Stimulated activated CD8-positive, alpha-beta memory T cell treated with anti-CD3 and anti-CD28 coated beads, Interleukin-15, amount 100 ng/mL, for 1 hour (primary cell): ENCODE results near the gene SH3RF2.
"Not testable (repeated sequence)": the region's sequence is repeated elsewhere in the genome, so short reads cannot be mapped to it uniquely, and the experiment has no call there.

Experiments
- DNase-seq: peaks from one replicate; pipeline ENCODE4 v3.0.0-alpha.2; 2020; ENCODE audit warnings: low read depth

SH3RF2 gene

DNA sequence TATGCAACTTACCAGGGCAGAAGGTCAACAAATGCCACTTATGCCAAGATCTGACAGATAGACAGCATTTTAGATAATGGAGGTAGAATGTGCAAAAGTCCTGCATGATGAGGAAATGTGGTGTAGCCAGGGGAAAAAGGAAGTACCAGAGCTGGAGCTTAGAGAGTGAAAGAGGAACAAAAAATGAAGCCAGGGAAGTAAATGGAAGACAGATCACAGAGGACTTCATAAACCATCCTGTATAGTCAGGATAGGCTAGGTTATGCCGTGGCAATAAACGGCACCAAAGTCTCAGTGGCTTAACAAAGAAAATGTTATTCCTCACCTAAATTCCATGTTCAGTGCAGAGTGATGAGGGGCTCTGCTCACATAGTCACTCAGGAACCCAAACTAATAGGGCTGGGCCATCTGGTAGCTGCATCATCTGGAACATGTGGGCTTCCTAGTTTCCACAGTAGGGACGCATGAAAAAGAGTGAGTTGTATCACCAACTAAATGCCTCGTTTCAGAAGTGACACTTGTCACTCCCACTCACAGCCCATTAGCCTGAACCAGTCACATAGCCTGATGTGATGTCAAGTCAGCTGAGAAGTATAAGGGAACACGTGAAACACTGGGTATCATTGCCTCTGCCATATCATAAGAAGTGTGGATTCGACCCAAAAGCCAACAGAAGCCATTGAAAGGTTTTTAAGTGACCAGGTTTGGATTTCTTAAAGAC lies 70.3 kb downstream of the SH3RF2 start:
- no peak for DNase-seq

DNA sequence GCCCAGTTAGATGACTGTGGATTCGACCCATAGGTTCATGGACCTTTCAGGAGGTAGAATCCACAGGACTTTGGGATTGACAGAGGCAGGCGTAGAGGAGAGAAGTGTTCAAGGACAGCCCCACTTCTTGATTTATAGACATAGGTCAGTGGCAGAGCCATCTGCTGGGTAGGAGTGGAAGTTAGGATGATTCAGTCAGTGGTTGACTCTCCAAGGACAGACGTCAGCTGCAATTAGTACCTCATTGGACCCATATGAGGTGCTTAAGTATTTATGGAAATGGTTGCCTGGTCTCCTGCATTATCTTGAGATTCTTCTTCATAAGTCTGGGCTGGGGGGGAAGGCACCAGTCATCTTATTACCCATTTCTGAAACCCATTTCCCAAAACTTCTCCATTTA lies 70.9 kb downstream of the SH3RF2 start:
- no peak for DNase-seq

DNA sequence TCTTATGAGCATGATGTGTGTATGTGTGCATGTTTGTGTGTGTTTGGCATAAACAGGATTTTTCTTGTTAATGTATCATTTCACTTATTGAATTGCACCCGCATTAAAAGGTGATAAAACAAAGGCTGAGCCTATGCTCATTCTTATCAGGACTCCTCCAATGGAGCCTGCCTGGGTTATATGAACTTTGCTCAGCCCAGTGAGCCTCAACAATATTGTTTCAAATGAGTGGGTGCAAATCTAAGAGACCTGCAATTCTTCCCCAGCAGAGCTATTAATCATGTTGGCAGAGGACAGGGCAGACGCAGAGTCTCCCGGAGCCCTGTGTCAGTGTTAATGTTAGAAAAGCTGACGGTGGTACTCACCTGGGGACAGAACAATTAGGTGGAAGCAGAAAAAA lies 71.6 kb downstream of the SH3RF2 start:
- DNase-seq = no peak

DNA sequence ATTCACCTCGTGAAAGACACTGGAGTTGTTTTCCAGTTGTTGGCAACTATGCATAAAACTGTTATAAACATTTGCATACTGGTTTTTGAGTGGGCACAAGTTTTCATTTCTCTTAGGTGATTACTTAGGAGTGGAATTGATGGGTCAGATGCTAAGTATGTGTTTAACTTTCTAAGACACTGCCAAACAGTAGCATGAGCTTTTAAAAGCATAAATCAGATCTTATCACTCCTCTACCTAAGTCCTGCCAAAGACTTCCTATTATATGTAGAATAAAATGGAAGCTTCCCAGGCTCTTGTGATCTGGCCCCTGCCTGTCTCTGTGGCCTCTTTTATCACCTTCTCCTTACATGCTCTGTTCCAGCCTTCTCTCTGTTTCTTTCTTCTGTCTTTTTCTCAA lies 72.6 kb downstream of the SH3RF2 start:
- no peak for DNase-seq

DNA sequence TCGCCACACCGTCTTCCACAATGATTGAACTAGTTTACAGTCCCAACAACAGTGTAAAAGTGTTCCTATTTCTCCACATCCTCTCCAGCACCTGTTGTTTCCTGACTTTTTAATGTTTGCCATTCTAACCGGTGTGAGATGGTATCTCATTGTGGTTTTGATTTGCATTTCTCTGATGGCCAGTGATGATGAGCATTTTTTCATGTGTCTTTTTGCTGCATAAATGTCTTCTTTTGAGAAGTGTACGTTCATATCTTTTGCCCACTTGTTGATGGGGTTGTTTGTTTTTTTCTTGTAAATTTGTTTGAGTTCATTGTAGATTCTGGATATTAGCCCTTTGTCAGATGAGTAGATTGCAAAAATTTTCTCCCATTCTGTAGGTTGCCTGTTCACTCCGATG lies 74.1 kb downstream of the SH3RF2 start:
- not testable (repeated sequence) for DNase-seq

DNA sequence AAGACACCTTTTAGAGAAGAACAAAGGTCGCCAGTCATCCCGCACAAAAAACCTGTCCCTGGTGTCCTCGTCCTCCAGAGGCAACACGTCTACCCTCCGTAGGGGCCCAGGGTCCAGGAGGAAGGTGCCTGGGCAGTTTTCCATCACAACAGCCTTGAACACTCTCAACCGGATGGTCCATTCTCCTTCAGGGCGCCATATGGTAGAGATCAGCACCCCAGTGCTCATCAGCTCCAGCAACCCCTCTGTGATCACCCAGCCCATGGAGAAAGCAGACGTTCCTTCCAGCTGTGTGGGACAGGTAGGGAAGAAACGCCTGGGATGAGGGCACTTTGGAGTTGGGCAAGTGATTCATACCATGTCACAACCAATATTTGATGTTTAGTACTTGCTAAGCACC lies 77.4 kb downstream of the SH3RF2 start:
- no peak for DNase-seq

DNA sequence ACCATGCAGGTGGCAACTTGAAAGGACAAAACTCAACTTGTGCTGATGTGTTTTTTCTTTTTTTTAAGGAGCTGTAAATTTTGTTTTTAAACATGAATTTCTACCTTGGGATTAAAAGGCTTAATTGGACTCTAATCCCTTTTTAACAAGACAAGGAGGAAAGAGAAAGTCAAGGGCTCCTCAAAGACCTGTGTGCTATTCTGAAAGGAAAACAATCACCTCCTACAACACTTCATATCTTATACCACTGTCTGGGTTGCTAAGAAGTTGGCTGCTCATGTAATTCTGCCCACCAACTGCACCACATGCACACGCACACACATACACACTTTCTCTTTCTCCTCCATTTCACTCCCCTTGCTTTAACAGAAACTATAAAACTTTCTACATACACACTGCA lies 78.6 kb downstream of the SH3RF2 start:
- no peak for DNase-seq

DNA sequence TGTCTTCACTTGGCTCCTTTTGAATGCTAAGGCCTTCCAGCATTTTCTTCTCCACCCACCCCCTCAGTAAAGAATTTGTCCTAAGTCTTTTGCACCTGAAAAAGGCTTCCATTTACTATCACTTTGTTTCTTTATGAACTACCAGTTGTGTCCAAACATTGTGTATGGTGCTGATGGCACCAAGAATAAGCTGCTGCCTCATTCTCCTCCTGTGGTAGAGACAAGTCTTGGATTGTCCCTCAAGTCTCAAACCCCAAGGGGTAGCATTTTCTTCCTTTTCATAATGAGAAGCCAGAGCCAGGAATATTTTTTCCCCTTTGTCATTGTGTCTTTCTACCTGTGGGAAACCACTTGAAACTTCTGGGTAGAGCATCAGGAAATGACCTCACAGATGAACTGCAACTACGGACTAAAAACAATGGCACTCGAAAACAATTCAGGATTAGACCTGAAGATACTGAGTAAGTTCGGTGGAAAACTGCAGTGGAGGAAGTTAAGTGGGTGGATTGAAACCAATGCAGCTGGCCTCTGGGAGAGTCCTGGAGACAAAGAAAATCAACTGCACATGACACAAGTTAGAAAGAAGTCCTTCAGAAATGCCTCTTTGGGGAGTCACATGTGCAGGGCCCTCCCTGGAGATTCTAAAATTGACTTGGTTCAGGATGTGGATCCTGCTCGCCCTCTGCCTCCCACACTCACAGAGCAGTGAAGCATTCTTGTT lies 80.5 kb downstream of the SH3RF2 start:
- no peak for DNase-seq

DNA sequence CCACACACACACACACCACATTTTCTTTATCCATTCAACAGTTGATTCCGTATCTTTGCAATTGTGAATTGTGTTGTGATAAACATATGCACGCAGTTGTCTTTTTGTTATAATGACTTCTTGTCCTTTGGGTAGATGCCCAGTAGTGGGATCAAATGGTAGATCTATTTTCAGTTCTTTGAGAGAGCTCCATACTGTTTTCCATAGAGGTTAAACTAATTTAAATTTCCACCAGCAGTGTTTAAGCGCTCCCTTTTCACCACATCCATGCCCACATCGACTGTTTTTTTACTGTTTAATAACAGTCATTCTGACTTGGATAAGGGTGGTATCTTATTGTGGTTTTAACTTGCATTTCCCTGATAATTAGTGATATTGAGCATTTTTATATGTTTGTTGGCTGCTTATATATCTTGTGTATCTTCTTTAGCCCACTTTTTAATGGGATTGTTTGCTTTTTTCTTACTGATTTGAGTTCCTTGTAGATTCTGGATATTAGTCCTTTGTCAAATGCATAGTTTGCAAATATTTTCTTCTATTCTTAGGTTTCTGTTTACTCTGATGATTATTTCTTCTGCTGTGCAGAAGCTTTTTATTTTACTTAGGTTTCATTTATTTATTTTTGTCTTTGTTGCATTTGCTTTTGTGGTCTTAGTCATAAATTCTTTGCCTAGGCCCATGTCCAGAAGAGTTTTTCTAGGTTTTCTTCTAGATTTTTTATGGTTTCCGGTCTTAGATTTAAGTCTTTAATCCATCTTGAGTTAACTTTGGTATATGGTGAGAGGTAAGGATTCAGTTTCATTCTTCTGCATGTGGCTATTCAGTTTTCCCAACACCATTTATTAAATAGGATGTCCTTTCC lies 82.4 kb downstream of the SH3RF2 start:
- no peak for DNase-seq

DNA sequence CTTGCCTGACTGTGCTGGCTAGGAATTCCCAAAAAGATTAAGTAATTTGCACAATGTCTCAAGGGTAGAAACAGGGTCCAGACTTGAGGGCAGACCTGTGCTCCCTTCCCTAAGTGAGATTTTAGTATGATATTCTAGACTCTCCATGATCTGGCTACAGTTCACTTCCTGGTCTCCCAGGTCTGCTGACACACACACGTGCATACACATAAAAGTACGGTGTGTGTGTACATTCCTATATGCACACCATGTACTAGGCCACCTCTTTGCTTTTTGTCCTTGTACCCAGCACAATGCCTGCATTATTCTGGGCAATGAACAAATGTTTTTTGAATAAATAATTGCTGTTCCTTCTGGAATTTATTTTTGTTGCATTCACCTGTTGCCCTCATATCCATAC lies 83.7 kb downstream of the SH3RF2 start:
- DNase-seq = no peak

DNA sequence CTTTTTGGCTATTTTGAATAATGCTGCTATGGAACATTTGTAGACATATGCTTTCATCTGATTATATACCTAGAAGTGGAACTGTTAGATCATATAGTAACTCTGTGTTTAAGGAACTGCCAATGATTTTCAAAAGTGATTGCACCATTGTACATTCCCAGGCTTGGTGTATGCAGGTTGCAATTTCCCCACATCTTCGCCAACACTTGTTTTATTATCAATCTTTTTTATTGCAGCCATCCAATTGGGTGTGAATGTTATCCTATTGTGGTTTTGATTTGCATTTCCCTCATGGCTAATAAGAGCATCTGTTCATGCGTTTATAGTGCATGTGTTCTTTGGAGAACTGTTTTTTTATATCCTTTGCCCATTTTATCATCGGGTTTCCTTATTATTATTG lies 87.7 kb downstream of the SH3RF2 start:
- no peak for DNase-seq

DNA sequence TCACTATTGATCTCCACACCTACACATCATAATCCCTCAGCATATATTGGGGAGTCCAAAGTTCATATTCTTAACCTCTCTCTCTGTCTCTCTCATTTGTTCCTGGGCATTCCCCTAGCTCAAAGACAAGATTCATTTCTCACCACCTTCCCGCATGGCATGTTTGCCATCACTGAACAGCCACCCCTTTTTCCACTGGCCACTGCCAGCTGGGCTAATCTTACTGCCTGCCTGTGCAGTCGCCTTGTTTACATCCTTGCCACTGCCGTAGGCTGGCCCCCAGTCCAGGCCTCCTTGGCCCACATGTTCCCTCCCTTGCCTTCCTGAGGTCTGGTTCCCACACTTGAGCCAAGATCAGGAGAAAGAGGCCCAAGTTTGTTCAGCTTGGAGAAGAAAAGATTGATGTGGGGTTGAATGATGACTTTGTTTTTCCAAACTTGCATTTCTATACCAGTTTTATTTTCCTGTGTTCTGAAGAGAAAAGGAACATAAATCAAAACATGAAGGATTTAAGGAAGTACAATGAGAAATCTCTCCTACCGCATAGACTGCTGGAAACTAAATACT lies 88.8 kb downstream of the SH3RF2 start:
- no peak for DNase-seq

DNA sequence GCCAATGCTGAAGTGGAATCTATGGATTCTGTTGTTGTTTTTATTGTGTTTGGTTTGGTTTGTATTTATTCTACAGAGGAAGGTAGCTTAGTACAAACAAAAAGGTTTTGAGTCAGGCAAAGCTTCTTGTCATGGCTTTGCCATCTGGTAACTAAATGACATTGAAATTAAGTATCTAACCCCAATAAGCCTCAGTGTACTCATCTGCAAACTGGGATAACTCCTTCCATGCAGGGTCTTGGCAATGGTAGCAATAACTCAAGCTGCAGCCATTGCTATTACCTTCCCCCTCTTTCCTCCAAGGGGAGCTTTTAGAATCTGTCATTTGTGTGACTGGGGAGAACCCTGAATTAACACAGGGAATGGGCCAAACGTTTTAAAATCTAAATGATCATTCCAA lies 89.3 kb downstream of the SH3RF2 start:
- DNase-seq = no peak

DNA sequence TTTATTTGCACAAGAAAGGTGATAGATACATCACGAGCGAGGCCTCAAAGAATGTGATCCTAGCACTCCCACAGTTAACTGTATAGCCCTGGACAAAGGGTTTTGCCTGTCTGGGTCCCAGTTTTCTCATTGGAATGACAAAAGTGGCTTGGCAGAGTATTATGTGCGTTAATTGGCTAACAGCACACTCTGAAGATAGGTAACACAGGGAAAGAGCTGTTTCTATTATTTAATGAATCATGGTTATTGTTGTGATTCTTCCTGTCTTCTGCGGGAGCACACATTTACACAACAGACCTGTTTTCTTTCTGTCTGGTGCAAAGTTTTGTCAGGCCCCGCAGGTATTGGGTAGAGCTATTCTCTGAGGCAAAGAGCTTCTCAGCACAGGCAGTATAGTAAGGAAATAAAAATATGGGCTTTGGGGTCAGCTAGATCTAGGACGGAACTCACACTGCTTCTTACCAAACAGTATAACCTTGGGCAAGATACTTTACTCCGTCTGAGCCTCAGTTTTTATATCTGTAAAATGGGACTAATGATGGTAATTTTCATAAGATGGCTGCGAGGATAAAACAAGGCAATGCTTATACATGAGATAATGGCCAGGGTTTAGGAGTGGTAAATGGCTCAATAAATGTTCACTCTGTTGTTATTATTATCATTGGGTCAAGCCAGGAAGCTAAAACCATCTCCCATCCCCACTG lies 90.1 kb downstream of the SH3RF2 start:
- no peak for DNase-seq

DNA sequence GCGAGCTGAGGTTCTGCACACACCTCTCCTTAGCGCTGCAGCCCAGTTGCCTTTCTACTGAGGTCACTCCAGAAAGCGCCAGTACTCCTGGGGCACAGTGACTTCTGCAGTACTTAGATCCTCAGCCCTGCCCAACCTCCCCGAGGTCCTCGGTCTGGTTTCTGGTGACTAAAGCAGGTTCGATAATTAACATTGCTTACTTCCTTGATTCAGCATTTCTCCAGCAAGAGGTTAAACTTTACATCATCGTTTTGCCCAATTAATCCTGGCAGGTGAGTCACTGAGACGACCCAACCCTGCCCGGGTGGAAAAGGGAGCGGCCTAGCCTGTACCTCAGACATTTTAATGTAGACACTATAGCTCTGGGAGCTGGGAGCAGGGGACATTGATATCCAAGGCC lies 91.4 kb downstream of the SH3RF2 start:
- DNase-seq = no peak

DNA sequence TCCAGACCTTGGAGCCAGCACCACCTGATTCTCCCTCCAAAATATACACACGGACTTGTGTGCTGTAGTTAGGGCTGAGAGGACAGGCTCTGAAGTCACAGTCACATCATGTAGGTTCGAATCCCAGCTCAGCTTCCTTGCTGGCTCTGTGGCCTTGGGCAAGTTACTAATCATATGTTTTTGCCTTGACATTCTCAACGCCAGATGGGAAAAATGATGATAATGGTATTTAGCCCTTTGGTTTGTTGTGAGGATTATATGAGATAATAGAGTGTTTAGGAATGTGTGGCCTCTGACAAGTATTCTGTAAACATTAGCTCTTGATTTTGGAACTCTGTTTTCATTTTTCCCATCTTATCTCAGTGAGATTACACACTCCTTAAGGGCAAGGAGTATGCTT lies 96.5 kb downstream of the SH3RF2 start:
- no peak for DNase-seq

DNA sequence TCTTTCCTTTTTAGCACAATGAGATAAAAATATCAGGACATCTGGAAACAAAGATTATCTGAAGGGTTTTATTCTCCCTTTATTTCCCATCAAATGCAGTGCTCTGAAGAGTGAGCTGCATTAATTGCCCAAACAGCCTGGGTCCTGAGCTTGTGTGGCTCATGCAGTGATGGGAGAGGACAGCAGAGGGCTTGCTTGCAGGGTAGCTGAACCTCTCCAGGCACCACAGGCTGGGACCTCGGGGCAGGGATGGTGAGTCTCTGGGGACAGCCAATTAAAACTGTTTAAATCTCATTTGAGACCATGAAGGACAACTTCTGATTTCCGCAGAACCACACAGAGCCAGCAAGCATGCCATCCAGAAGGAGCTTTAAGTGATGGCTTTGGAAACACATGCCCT lies 97.7 kb downstream of the SH3RF2 start:
- no peak for DNase-seq

DNA sequence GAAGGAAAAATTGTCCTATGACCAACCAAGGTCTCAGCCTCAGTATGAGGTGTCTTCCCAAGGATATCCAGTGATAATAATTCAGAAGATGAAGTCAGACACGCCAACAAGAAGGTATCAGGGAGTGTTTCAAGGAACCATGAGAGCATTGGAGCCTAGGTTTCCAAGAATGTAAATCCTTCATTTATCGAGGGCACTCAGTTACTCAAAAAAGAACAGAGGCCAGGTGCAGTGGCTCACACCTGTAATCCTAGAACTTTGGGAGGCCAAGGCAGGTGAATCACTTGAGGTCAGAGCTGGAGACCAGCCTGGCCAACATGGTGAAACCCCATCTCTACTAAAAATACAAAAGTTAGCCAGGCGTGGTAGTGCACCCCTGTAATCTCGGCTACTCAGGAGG lies 98.2 kb downstream of the SH3RF2 start:
- no peak for DNase-seq

DNA sequence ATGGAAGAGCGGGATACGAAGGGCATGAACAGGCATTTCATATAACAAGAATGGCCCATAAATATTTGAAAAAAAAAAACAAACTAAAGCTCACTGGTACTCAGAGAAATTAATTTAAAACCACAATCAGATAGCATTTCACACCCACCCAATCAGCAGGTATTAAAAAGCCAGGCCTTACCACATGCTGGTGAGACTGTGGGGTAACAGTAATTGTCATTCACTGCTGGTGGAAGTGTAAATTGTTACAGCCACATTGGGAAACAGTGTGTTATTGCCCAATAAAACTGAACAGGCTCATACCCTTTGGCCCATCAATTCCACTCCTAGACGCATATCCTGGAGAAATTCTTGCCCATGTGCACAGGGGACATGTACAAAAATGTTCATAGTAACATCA lies 103.0 kb downstream of the SH3RF2 start:
- no peak for DNase-seq

DNA sequence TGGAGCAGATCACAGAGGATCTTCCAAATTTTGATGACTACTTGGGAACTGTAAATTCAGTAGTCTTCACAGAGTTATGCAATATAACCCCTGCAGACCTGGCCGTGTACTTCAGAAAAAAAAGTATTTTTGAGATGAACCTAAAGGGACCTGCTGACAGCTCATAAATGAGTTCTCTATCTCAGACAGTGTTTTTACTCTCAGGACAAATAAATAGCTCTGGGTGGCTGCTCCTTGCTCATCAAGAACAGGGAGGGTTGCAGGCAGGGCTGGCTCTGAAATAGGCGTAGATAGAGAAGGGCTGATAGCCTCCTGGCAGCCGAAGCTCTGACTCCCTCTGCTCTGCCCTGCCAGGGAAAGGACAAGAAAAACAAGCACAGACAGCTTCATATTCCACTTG lies 104.1 kb downstream of the SH3RF2 start:
- no peak for DNase-seq

DNA sequence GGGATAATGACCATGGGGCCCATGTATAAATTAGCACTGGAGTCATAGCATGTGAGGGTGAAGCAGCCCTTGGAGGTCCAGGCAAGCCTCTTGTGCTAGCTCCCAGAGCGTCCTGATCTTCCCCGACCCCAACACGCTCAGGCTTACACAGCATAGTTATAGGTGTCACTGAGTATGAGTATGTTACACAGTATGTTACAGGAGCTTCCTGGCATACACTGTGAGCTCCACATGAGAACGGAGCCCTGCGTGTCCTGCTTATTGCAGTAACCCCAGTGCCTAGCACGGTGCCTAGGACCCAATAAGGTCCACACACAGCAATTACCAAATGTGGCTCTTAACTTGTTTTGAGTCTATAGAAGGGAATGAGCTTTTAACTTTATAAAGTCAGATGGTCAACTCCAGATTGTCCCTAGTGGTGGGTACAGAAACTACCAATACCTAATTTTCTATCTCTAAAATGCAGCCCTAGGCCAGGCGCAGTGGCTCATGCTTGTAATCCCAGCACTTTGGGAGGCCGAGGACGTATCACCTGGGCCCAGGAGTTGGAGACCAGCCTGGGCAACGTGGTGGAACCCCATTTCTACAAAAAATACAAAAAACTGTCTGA lies 104.9 kb downstream of the SH3RF2 start:
- no peak for DNase-seq
